IPS-18a (cell line): Measurements from ENCODE around the gene KCNIP4.

Experiments used
- H3K27ac ChIP-seq: one replicate; pipeline ENCODE4 v1.5.1; 2013; ENCODE audit warnings: low read length
- H3K27me3 ChIP-seq: one replicate; pipeline ENCODE4 v1.6.1; 2013; ENCODE audit warnings: mild to moderate bottlenecking, low read length; ENCODE audit not compliant: control insufficient read depth, insufficient read depth
- H3K36me3 ChIP-seq: one replicate; pipeline ENCODE4 v1.6.1; 2013; ENCODE audit warnings: low read depth, low read length; ENCODE audit not compliant: control insufficient read depth
- H3K4me1 ChIP-seq: one replicate; pipeline ENCODE4 v1.6.1; 2013; ENCODE audit warnings: low read depth, low read length; ENCODE audit not compliant: control insufficient read depth
- H3K4me3 ChIP-seq: one replicate; pipeline ENCODE4 v1.5.1; 2013; ENCODE audit warnings: low read length
- H3K9ac ChIP-seq: one replicate; pipeline ENCODE4 v1.6.1; 2013; ENCODE audit warnings: mild to moderate bottlenecking, low read length, moderate library complexity
- H3K9me3 ChIP-seq: one replicate; pipeline ENCODE4 v1.6.1; 2013; ENCODE audit warnings: low read depth, low read length; ENCODE audit not compliant: control insufficient read depth

KCNIP4 gene

DNA sequence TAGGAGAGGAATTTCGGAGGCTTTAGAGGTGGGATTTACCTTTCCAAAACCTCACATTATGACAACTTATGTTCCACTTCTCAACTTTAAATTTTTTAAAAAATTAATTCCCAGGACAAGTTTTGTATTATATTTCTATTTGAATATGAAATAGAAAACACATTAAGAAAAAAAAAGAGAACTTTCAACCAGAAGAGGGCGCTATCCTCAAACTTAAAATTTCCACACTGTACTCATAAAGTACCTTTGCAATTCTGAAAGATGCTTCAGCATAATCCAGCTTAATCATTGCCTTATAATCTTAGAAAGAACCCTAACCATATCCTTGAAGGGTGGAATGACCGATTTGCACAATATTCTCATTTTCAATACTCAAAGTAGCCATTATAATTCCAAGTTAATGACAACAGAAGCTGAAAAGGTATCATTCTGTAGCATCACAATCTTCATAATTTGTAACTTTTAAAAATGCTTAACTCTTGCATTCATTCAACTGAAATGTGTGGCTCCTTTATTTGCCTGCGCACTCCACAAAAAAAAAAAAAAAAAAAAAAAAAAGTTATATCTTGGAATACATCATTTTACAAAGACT is 158.0 kb downstream of the KCNIP4 start:
- Histone ChIP-seq H3K36me3 (no peaks in the 10 kb centered on the region), H3K4me1 (no peaks in the 10 kb centered on the region), H3K27me3 (no peaks in the 10 kb centered on the region), H3K4me3 (no peak overlapping the region), H3K27ac (no peak overlapping the region), H3K9me3 (no peaks in the 10 kb centered on the region), H3K9ac (no peak overlapping the region)

GRCh38 chr4:21780148-21780547 is 168.4 kb downstream of the KCNIP4 start:
- H3K9me3 ChIP-seq: no peaks in the 10 kb centered on the region
- no peaks in the 10 kb centered on the region for H3K27me3 ChIP-seq
- H3K27ac ChIP-seq: no peak overlapping the region
- no peak overlapping the region for H3K9ac ChIP-seq
- no peaks in the 10 kb centered on the region for H3K4me1 ChIP-seq
- H3K36me3 ChIP-seq: no peaks in the 10 kb centered on the region
- H3K4me3 ChIP-seq: no peak overlapping the region

DNA sequence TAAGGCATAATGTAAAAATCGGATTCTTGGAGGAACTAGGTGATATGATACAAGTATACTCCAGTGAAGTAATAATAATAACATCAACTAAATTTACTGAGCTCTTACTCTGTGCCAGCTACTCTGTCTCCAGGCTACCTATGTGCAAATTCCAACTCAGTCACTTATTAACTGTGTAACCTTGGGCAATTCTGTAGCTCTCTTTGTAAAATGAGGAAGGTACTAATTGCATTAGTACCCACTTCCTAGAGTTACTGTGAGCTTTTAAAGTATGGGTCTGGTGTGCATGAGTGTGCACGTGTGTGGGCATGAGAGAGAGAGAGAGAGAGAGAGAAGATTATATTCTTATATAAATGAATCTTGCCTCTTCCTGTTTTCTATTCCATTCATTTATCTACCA is 169.9 kb downstream of the KCNIP4 start:
- no peaks in the 10 kb centered on the region for H3K4me1 ChIP-seq
- H3K36me3 ChIP-seq: no peaks in the 10 kb centered on the region
- H3K27me3 ChIP-seq: no peaks in the 10 kb centered on the region
- no peak overlapping the region for H3K9ac ChIP-seq
- no peak overlapping the region for H3K4me3 ChIP-seq
- no peaks in the 10 kb centered on the region for H3K9me3 ChIP-seq
- no peak overlapping the region for H3K27ac ChIP-seq

GRCh38 chr4:21775703-21776102 is 172.9 kb downstream of the KCNIP4 start:
- H3K27ac ChIP-seq: no peak overlapping the region
- H3K36me3 ChIP-seq: no peaks in the 10 kb centered on the region
- H3K4me3 ChIP-seq: no peak overlapping the region
- H3K9ac ChIP-seq: no peak overlapping the region
- H3K27me3 ChIP-seq: no peaks in the 10 kb centered on the region
- no peaks in the 10 kb centered on the region for H3K4me1 ChIP-seq
- H3K9me3 ChIP-seq: no peaks in the 10 kb centered on the region

DNA sequence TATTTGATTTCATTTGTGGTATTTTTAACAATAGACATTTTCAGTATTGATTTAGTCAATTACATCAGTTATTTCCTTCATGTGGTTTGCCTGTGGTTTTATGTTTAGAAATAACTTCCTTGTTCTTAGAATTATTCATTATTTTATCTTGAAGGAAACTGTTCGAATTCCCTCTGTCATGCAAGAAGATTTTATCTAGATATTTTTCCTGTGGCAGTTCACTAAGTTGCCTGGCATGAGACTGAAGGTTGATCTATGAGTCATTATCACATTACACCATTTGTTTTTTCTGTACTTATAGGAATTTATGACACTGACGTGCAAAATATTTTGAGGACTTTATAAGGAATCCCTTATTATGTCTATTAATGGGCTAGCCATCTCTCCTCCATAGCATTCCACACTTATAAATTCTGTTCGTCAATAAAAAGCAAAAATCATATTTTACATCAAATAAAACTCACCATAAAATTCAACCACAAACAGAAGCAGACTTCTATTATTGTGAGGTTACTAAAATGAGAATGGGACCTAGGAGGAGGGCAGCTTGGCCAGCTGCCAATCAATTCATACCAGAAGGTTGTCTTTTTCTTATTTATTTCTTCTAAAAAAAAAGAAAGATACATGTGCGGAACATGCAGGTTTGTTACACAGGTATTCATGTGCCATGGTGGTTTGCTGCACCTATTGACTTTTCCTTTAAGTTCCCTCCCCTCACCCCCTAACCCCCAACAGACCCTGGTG is 179.0 kb downstream of the KCNIP4 start:
- Histone ChIP-seq H3K36me3 (no peaks in the 10 kb centered on the region), H3K27ac (no peak overlapping the region), H3K4me3 (no peak overlapping the region), H3K9ac (no peak overlapping the region), H3K27me3 (no peaks in the 10 kb centered on the region), H3K9me3 (no peaks in the 10 kb centered on the region), H3K4me1 (peaks cover 8% of the 10 kb centered on the region)

DNA sequence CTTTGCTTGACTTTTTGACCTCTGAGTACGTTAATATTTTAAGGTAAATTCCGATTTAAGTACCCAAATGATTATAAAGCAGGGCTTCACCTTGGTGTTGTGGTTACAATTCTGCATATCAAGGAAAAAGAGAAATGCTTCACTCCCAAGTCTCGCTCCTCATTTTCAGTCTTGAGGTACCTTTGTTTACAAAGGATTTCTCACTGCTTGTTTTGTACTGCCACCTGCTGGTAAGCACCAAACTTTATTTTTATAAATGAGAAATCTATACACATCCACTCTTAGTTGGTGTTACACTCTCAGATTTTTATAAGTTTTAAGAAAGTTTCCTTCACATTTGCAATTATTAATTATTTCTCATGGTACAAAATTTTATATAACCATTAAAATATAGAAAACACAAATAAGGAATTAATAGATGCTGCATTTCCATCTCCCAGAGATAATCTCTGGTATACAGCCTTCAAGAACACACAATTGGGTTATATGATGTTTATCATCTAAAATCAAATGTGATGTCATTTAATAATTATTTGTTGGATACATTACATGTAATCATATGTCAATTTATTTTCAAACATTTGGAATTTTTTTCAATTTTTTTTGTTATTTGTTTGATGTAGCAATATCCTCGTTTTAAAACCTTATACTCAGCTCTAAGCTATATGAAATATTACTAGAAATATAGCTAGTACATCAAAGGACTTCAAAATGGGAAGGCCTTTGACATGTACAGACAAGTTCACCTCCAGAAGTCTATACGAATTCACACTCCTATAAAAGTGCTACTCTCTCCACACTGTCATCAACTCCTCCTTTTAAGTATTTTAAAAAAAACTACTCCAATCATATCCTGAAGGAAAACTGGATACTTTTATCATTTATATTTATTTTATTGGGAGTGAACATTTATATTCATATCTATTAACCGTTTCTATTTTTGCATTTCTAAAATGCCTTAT is 179.9 kb downstream of the KCNIP4 start:
- Histone ChIP-seq H3K4me1 (peaks cover 8% of the 10 kb centered on the region), H3K4me3 (no peak overlapping the region), H3K9me3 (no peaks in the 10 kb centered on the region), H3K36me3 (no peaks in the 10 kb centered on the region), H3K27ac (no peak overlapping the region), H3K27me3 (no peaks in the 10 kb centered on the region), H3K9ac (no peak overlapping the region)

GRCh38 chr4:21765810-21766407 is 182.7 kb downstream of the KCNIP4 start:
- Histone ChIP-seq H3K4me3 (no peak overlapping the region), H3K27me3 (no peaks in the 10 kb centered on the region), H3K9me3 (no peaks in the 10 kb centered on the region), H3K27ac (no peak overlapping the region), H3K9ac (no peak overlapping the region), H3K36me3 (no peaks in the 10 kb centered on the region), H3K4me1 (peaks cover 8% of the 10 kb centered on the region)

GRCh38 chr4:21763855-21764254 is 184.7 kb downstream of the KCNIP4 start:
- Histone ChIP-seq H3K27ac (no peak overlapping the region), H3K9ac (no peak overlapping the region), H3K36me3 (no peaks in the 10 kb centered on the region)

GRCh38 chr4:21757248-21757647 is 191.3 kb downstream of the KCNIP4 start:
- Histone ChIP-seq H3K36me3 (no peaks in the 10 kb centered on the region), H3K9ac (no peak overlapping the region), H3K9me3 (no peaks in the 10 kb centered on the region), H3K27ac (no peak overlapping the region), H3K4me1 (no peaks in the 10 kb centered on the region), H3K27me3 (no peaks in the 10 kb centered on the region), H3K4me3 (no peak overlapping the region)

More at GRCh38 chr4:21763855-21764254, 184.7 kb downstream of the KCNIP4 start:
- Histone ChIP-seq H3K27me3 (no peaks in the 10 kb centered on the region), H3K4me1 (peaks cover 8% of the 10 kb centered on the region), H3K9me3 (no peaks in the 10 kb centered on the region), H3K4me3 (no peak overlapping the region)

DNA sequence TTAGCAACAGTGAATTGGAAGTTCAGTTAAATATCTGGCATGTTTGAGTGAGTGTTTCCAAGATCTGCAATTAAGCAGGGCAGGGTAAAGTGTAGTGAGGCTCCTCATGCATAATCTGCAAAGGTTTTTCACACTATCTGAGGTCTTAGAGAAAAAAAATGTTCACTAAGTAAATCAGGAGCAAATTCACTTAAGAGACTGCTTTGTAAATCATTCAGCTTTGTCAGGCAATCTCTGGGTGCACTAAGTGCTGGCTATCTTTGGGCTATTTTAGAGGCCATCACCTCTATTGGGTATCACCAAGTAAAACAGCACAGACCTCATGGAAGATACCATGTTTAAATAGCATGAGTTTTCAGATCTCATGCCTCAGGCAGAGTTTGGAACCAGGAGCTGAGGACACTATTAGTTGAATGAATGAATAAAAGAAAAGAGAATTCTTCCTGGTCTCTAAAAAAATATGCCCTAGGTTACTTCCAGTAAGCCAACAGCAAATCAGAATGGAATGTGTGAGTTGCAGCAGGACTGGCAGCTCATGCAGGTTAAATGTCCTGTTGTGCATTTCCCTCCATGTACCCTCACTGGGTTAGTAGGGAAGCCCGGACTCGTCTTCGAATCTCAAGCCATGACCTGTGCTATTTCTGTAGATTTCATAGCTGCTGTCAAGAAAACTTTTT is 195.3 kb downstream of the KCNIP4 start:
- Histone ChIP-seq H3K9ac (no peak overlapping the region), H3K4me3 (no peak overlapping the region), H3K27ac (no peak overlapping the region), H3K27me3 (no peaks in the 10 kb centered on the region), H3K9me3 (no peaks in the 10 kb centered on the region), H3K4me1 (no peaks in the 10 kb centered on the region), H3K36me3 (no peaks in the 10 kb centered on the region)

DNA sequence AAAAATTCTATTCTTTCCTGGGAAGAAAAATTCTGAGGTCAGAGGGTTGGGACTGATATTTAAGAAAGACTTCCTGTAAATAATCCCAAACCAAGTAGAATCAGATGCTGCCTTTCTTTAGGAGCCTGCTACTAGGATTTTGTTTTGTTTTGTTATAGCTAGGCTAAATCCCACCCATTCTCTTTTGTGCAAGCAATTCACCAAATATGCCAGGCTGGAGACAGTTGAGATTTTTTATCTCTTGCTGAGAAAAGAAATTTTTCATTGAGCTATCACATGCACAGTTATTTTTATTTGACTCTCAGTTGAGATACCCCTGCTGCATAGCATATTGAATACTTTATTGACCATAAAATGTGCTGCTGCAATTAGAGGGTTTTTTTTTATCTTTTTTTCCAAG is 196.0 kb downstream of the KCNIP4 start:
- no peak overlapping the region for H3K9ac ChIP-seq
- H3K27ac ChIP-seq: no peak overlapping the region
- H3K27me3 ChIP-seq: no peaks in the 10 kb centered on the region
- H3K9me3 ChIP-seq: no peaks in the 10 kb centered on the region
- no peak overlapping the region for H3K4me3 ChIP-seq
- no peaks in the 10 kb centered on the region for H3K4me1 ChIP-seq
- no peaks in the 10 kb centered on the region for H3K36me3 ChIP-seq
